AG08396 (cell line): ENCODE data around the gene EEF2K.

Source experiments
- DNase-seq: peaks from one replicate; pipeline ENCODE4 v3.0.0; 2012; ENCODE audit warnings: low spot score, mixed read lengths

Gene EEF2K

GRCh38 chr16:22336581-22336980 is 130.5 kb downstream of the EEF2K start:
- DNase-seq = no peak

GRCh38 chr16:22337045-22337444 is 131.0 kb downstream of the EEF2K start:
- no peak for DNase-seq

- no peak for DNase-seq
Observed at GRCh38 chr16:22337849-22338635, 132.0 kb downstream of the EEF2K start.
